Keratinocyte (primary cell): ENCODE data around the gene CYP4F22. TPM values are rescaled to one million over a fixed set of nuclear protein-coding genes. Genes with fewer than 3 reads are reported as not detected.
"Not testable (repeated sequence)": the region's sequence is repeated elsewhere in the genome, so short reads cannot be mapped to it uniquely, and the experiment has no call there.

Source experiments
- DNase-seq: peaks from one replicate; pipeline ENCODE4 v3.0.0-alpha.2; 2011; ENCODE audit warnings: low read depth, missing footprints, low spot score
- FAIRE-seq: peaks from 2 replicates; lab custom pipeline; 2011; peaks lifted over from hg19 to GRCh38; lab: Jason Lieb, UNC
- H2AFZ ChIP-seq: 2 replicates; pipeline ENCODE4 v1.6.0; 2012; ENCODE audit warnings: low read length, control low read depth, inconsistent platforms; ENCODE audit not compliant: control insufficient read depth
- H3K27ac ChIP-seq: 2 replicates; pipeline ENCODE4 v1.5.1; 2011; ENCODE audit warnings: low read length; ENCODE audit not compliant: control insufficient read depth, insufficient read depth
- H3K27me3 ChIP-seq: 3 replicates; pipeline ENCODE4 v1.6.0; 2011; ENCODE audit warnings: low read length; ENCODE audit not compliant: control insufficient read depth, insufficient read depth; ENCODE audit errors: extremely low read depth
- H3K36me3 ChIP-seq, 2 experiments: 2 replicates in 1 of 2; 3 replicates in 1 of 2; pipeline ENCODE4 v1.5.1; 2011; ENCODE audit warnings: low read length in 2 of 2, mild to moderate bottlenecking in 1 of 2; ENCODE audit not compliant: control insufficient read depth in 2 of 2, insufficient read depth in 2 of 2; ENCODE audit errors: extremely low read depth in 1 of 2
- H3K4me1 ChIP-seq: 3 replicates; pipeline ENCODE4 v1.5.1; 2011; ENCODE audit warnings: low read length; ENCODE audit not compliant: control insufficient read depth, insufficient read depth; ENCODE audit errors: extremely low read depth
- H3K4me2 ChIP-seq: 3 replicates; pipeline ENCODE4 v1.6.0; 2011; ENCODE audit warnings: low read depth, low read length; ENCODE audit not compliant: control insufficient read depth, insufficient read depth; ENCODE audit errors: extremely low read depth
- H3K4me3 ChIP-seq, 3 experiments: fragments of 200-600 bp in 1 of 3; sonication (generic) in 1 of 3; 2 replicates in 2 of 3; 3 replicates in 1 of 3; pipeline ENCODE4 v1.5.1; 2011 to 2016; ENCODE audit warnings: low read length in 3 of 3, mild to moderate bottlenecking in 3 of 3, control low read depth in 2 of 3, inconsistent platforms in 1 of 3, low read depth in 1 of 3, mixed read lengths in 1 of 3, mixed run types in 1 of 3, moderate library complexity in 1 of 3; ENCODE audit not compliant: control insufficient read depth in 2 of 3, insufficient read depth in 2 of 3; ENCODE audit errors: extremely low read depth in 1 of 3
- H3K79me2 ChIP-seq: 2 replicates; pipeline ENCODE4 v1.6.0; 2012; ENCODE audit warnings: low read length; ENCODE audit not compliant: control insufficient read depth, insufficient read depth
- H3K9ac ChIP-seq: 3 replicates; pipeline ENCODE4 v1.6.0; 2011; ENCODE audit warnings: low read length; ENCODE audit not compliant: control insufficient read depth, insufficient read depth; ENCODE audit errors: extremely low read depth
- H3K9me1 ChIP-seq: 3 replicates; pipeline ENCODE4 v1.6.0; 2011; ENCODE audit warnings: low read length; ENCODE audit not compliant: control insufficient read depth, insufficient read depth; ENCODE audit errors: extremely low read depth
- H3K9me3 ChIP-seq: 2 replicates; pipeline ENCODE4 v1.5.1; 2012; ENCODE audit warnings: low read depth, low read length; ENCODE audit not compliant: control insufficient read depth
- H4K20me1 ChIP-seq: 3 replicates; pipeline ENCODE4 v1.6.0; 2011; ENCODE audit warnings: low read length; ENCODE audit not compliant: control insufficient read depth, insufficient read depth; ENCODE audit errors: extremely low read depth
- EZH2 ChIP-seq: IDR thresholded peaks from one replicate; pipeline ENCODE4 v1.6.1; 2012; ENCODE audit warnings: inconsistent platforms, mild to moderate bottlenecking, low read length, moderate library complexity
- dilution Hi-C: fragments of 300-500 bp; cut with MboI; formaldehyde crosslinking; loops from one replicate; pipeline ENCODE4 v1.7.0; 2020; ENCODE audit warnings: low sequenced_read_pairs; ENCODE audit not compliant: extremely low pct_ligation_motif_present
- polyA plus RNA-seq, 5 experiments: library from polyadenylated mRNA; depleted of rRNA in 3 of 5; stranded (reverse) in 3 of 5; stranded (forward) in 1 of 5; unstranded in 1 of 5; fragments of >200 nt; gene quantifications; 1 replicate in 1 of 5; 2 replicates in 3 of 5; 3 replicates in 1 of 5; pipeline versions ENCODE4 v1.2.1 to v1.2.3, GENCODE V29; 2011 to 2012; ENCODE audit warnings: missing spikeins in 2 of 5, low read depth in 1 of 5, low replicate concordance in 1 of 5
- TF ChIP-seq, protein P1 (sequence below), 3 experiments: IDR thresholded peaks in 1 of 3; conservative IDR thresholded peaks in 1 of 3; optimal IDR thresholded peaks in 1 of 3; 2 replicates in 2 of 3; 3 replicates in 1 of 3; pipeline versions ENCODE3 to v1.5.1; 2011; ENCODE audit warnings: low read length in 3 of 3, mild to moderate bottlenecking in 3 of 3, moderate library complexity in 2 of 3, control low read depth in 1 of 3, inconsistent platforms in 1 of 3; ENCODE audit not compliant: insufficient read depth in 2 of 3; ENCODE audit errors: extremely low read depth in 1 of 3

CYP4F22 gene
- polyA plus RNA-seq, 1 donor (not counting 4 experiments of a cell fraction or from before 2014, with no cell fraction given): 0.43 TPM

DNA sequence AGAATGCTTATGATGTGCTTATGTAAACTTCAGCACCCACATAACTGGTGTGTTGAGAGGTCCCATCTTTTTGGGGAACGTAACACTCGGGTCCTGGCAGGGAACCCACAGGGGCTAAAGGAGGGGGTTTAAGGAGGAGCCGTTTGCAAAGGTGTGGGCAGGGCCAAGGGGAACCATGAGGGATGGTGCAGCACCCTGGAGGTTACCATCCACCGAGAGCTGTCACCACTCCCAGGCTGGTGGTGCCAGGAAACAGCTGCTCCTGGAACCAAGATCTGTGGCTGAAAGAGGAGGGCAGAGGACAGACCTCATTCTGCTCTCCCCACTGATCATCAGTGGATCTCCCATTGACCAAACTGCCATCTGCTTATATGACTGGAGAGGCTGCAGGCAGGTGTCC, 83.5 kb downstream of the CYP4F22 start:
- no peaks in the 10 kb centered on the region for H4K20me1 ChIP-seq
- H2AFZ ChIP-seq: no peak overlapping the region
- H3K27ac ChIP-seq: no peak overlapping the region
- H3K9me1 ChIP-seq: no peaks in the 10 kb centered on the region
- H3K4me3 ChIP-seq: no peak overlapping the region
- H3K4me1 ChIP-seq: no peaks in the 10 kb centered on the region
- H3K36me3 ChIP-seq: no peaks in the 10 kb centered on the region
- H3K9ac ChIP-seq: no peak overlapping the region
- DNase-seq: no peak
- dilution Hi-C loops: no loop called here
- no peaks in the 10 kb centered on the region for H3K27me3 ChIP-seq
- H3K4me2 ChIP-seq: no peak overlapping the region
- TF ChIP-seq, protein P1, sequence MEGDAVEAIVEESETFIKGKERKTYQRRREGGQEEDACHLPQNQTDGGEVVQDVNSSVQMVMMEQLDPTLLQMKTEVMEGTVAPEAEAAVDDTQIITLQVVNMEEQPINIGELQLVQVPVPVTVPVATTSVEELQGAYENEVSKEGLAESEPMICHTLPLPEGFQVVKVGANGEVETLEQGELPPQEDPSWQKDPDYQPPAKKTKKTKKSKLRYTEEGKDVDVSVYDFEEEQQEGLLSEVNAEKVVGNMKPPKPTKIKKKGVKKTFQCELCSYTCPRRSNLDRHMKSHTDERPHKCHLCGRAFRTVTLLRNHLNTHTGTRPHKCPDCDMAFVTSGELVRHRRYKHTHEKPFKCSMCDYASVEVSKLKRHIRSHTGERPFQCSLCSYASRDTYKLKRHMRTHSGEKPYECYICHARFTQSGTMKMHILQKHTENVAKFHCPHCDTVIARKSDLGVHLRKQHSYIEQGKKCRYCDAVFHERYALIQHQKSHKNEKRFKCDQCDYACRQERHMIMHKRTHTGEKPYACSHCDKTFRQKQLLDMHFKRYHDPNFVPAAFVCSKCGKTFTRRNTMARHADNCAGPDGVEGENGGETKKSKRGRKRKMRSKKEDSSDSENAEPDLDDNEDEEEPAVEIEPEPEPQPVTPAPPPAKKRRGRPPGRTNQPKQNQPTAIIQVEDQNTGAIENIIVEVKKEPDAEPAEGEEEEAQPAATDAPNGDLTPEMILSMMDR (optimal IDR thresholded peaks at IDR 0.05 in 1 of 3, IDR thresholded peaks at IDR 0.05 in 1 of 3, conservative IDR thresholded peaks at IDR 0.05 in 1 of 3; ENCODE audit: extremely low read depth in 1 of 3, insufficient read depth in 2 of 3, low read length in 3 of 3): no peak
- no peak for TF ChIP-seq EZH2
- no peaks in the 10 kb centered on the region for H3K79me2 ChIP-seq
- no peaks in the 10 kb centered on the region for H3K9me3 ChIP-seq
- FAIRE-seq: no peak

DNA sequence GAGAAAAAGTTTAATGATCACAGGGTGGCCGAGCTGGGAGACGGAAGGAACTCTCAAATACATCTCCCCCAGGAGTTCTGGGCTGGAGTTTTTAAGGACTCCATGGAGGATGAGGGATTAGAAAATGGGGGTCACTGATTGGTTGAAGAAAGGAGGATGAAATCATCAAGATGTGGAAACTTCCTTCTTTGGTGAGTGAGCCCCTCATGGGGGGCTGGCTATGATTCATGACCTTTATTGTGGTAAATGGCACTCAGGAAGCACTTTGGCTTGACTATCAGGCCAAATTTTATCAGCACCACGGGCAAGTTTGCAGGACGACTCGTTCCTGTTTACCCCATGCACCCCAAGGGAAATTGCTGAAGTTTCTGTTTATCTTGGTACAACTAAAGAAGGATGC, 84.2 kb downstream of the CYP4F22 start:
- not testable (repeated sequence) for H3K9ac ChIP-seq

DNA sequence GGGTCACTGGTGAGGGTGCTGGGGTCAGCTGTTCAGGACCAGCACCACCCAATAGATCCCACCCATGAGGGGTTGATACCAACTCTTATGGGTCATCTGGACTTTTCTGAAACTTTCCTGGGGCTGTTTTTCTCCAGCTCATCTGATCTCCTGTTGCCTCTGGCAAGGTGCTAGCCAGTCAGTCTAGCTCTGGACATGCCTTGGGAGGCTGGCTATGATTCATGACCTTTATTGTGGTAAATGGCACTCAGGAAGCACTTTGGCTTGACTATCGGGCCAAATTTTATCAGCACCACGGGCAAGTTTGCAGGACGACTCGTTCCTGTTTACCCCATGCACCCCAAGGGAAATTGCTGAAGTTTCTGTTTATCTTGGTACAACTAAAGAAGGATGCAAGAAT, 85.4 kb downstream of the CYP4F22 start:
- H3K36me3 ChIP-seq, H3K9me3 ChIP-seq, H3K9me1 ChIP-seq, FAIRE-seq, DNase-seq, H3K27ac ChIP-seq, H2AFZ ChIP-seq, H3K4me3 ChIP-seq, H3K9ac ChIP-seq, H3K27me3 ChIP-seq, H3K4me1 ChIP-seq, dilution Hi-C loops, H3K79me2 ChIP-seq, H4K20me1 ChIP-seq, H3K4me2 ChIP-seq: not testable (repeated sequence)

More for the DNA sequence above, 84.2 kb downstream of the CYP4F22 start:
- H3K36me3 ChIP-seq, dilution Hi-C loops, H3K9me1 ChIP-seq, H3K9me3 ChIP-seq, H3K4me1 ChIP-seq, FAIRE-seq, H4K20me1 ChIP-seq, H3K4me2 ChIP-seq, H2AFZ ChIP-seq, H3K27me3 ChIP-seq, H3K27ac ChIP-seq, H3K4me3 ChIP-seq, H3K79me2 ChIP-seq, DNase-seq: not testable (repeated sequence)
